ENCODE results near the gene SBK2. TPM values are rescaled to one million over a fixed set of nuclear protein-coding genes. Genes with fewer than 3 reads are reported as not detected.
A peak's percentile ranks its signal among the peaks of the same experiment; 100 is the strongest.

The SBK2 gene
- total and polyA plus RNA-seq, 8 donors, result 0.28 to 0.46 (median 0.43) TPM; not detected in 5

DNA sequence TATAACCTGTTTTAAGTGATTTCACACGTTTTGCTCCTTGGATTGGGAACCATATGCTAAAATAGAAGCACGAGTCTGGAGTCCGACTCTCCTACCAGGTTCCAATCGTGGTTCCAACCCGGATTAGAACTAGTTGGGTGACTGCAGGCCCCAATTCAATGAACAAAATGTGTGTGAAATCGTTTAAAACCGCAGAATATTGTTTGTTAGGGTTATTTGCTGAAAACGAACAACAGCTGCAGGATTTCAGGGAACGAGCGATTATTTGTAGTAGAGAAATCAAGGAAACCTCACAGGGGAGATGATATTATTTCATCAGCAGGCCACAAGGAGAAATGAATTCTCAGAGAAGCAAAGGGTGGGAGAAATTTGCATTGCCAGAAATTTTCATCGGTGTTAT is 32.0 kb downstream of the SBK2 start:
- no peak for FAIRE-seq
- no peak for DNase-seq
- TF ChIP-seq, protein P1, sequence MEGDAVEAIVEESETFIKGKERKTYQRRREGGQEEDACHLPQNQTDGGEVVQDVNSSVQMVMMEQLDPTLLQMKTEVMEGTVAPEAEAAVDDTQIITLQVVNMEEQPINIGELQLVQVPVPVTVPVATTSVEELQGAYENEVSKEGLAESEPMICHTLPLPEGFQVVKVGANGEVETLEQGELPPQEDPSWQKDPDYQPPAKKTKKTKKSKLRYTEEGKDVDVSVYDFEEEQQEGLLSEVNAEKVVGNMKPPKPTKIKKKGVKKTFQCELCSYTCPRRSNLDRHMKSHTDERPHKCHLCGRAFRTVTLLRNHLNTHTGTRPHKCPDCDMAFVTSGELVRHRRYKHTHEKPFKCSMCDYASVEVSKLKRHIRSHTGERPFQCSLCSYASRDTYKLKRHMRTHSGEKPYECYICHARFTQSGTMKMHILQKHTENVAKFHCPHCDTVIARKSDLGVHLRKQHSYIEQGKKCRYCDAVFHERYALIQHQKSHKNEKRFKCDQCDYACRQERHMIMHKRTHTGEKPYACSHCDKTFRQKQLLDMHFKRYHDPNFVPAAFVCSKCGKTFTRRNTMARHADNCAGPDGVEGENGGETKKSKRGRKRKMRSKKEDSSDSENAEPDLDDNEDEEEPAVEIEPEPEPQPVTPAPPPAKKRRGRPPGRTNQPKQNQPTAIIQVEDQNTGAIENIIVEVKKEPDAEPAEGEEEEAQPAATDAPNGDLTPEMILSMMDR (IDR thresholded peaks at IDR 0.05), result no peak
- WGBS, 2 donors, result 58 to 69% methylated on average over 11 of the region's 11 CpGs
- ATAC-seq, result no peak
- Histone ChIP-seq H3K36me3 (no peaks in the 10 kb centered on the region), H3K4me1 (no peaks in the 10 kb centered on the region), H3K27me3 (no peaks in the 10 kb centered on the region), H3K9me3 (no peaks in the 10 kb centered on the region), H3K27ac (no peak overlapping the region), H3K4me3 (no peak overlapping the region)
- intact Hi-C loops (cut with DNase I), result loop anchor here in 2 of 3 donors (2.0 to 5.0 kb wide), 3 partner anchors 40 to 368 kb away; partner anchors contain the start of gene C19orf85 (in 1 of the 2)

DNA sequence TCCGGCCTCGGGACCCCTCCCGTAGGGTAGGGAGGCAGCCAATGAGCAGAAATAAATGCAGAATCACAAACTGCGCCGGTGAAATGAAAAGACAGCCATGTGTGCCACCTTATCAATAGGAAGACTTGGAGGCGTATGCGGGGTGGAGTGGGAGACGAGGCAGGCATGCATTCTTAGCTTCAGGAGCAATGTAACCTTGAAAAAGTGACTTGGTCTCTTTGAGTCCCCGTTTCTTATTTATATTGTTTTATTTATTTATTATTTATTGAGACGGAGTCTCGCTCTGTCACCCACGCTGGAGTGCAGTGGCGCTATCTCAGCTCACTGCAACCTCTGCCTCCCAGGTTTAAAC is 32.7 kb downstream of the SBK2 start:
- Histone ChIP-seq H3K4me3 (peak overlapping the region in 2 of 4 donors; percentile 21 to 34), H3K9me3 (no peaks in the 10 kb centered on the region), H3K4me1 (no peaks in the 10 kb centered on the region), H3K27ac (no peak overlapping the region), H3K36me3 (no peaks in the 10 kb centered on the region), H3K27me3 (no peaks in the 10 kb centered on the region)
- ATAC-seq (peak in 1 of 4 donors; percentile 5), DNase-seq (no peak), FAIRE-seq (no peak)
- TF ChIP-seq, protein P1 (IDR thresholded peaks at IDR 0.05), result no peak
- 14 to 20% methylated on average over 13 of the region's 13 CpGs for WGBS, 2 donors
- intact Hi-C loops (cut with DNase I), result loop anchor here in 2 of 3 donors (2.0 to 5.0 kb wide), 3 partner anchors 39 to 367 kb away; partner anchors contain the start of gene C19orf85 (in 1 of the 2)

DNA sequence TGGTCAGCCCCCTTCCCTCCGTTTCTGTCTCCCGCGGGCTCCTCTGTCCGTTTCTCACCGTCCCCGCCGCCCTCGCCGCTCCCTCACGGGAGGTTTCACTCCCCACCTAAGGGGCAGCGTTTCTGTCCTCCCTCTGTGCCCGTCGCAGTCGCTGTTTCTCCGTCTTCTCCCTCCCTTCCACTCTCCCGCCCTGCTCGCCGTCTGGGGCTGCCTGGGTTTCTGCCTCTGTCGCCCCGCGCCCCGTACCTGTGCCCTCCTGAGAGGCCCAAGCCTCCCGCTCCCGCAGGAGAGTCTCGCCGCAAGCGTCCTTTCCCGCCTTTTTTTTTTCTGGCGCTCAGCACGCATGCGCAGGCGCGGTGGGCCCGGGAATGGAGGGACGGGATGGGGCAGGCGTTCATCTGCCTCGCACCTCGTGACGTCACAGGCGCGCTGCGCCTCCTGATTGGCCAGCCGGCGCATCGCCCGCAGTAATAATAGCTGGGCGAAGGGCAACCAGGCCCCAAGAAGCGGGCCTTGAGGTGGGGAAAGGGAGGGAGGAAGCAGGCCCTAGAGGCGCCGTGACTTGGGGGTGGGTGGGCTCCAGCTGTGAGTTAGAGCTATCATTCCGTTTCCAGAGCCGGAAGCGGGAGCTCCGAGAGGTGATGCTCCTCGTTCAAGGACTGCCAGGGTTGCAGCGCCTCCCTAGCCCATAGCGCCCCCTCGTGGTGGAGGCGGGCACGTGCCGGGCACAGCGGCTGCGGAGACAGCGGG is 33.3 kb downstream of the SBK2 start:
- 11% methylated on average over 60 to 64 of the region's 64 CpGs for WGBS, 2 donors
- no peaks in the 10 kb centered on the region for H3K36me3 ChIP-seq
- H3K4me3 ChIP-seq, result peak overlapping the region in 3 of 4 donors; percentile 13 to 34 (median 21)
- FAIRE-seq, result no peak
- no peaks in the 10 kb centered on the region for H3K27me3 ChIP-seq
- DNase-seq, result peak; percentile 89 to 99 (median 92)
- H3K27ac ChIP-seq, result peak overlapping the region in 1 of 4 donors; percentile 17
- H3K9me3 ChIP-seq, result no peaks in the 10 kb centered on the region
- TF ChIP-seq, protein P1 (IDR thresholded peaks at IDR 0.05), result peak; percentile 97 to 99 (median 98)
- intact Hi-C loops (cut with DNase I), result loop anchor here in 2 of 3 donors (2.0 to 5.0 kb wide), 3 partner anchors 39 to 366 kb away; partner anchors contain the start of gene C19orf85 (in 1 of the 2)
- ATAC-seq, result peak; percentile 97 to 99 (median 98)
- H3K4me1 ChIP-seq, result no peaks in the 10 kb centered on the region

DNA sequence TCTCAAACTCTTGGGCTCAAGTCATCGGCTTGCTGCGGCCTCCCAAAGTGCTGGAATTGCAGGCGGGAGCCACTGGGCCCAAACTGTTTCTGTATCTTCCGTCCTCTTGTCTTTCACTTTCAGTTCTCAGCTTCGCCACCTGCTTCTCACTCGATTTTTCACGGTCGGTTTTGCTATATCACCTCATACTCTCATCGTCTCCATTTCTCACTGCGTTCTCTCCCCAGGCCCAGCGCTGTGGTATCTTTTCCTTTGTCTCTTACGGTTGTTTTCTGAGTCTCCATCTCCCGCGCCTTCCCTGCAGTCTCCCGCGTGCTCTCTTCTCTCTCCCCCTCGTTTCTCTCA is 33.8 kb downstream of the SBK2 start:
- intact Hi-C loops (cut with DNase I), result loop anchor here in 2 of 3 donors (5.0 kb wide), 2 partner anchors 361 to 366 kb away; no protein-coding TSS in a partner anchor
- Histone ChIP-seq H3K9me3 (no peaks in the 10 kb centered on the region), H3K4me3 (no peak overlapping the region), H3K36me3 (no peaks in the 10 kb centered on the region), H3K4me1 (no peaks in the 10 kb centered on the region), H3K27me3 (no peaks in the 10 kb centered on the region), H3K27ac (no peak overlapping the region)
- TF ChIP-seq, protein P1 (IDR thresholded peaks at IDR 0.05), result no peak
- ATAC-seq (no peak), DNase-seq (no peak), FAIRE-seq (no peak)
- 78 to 86% methylated on average over 17 of the region's 17 CpGs for WGBS, 2 donors
